SU-DHL-6 (cell line): ENCODE results near the gene NPAS3.

Experiments used
- H2AFZ ChIP-seq: fragments of 200-600 bp; sonication (generic); 2 replicates; pipeline ENCODE4 v1.6.1; 2014; ENCODE audit warnings: low read depth, mild to moderate bottlenecking, moderate library complexity, mixed read lengths, antibody characterized with exemption, low read length; ENCODE audit not compliant: severe bottlenecking
- H3F3A ChIP-seq: fragments of 200-600 bp; shearing (Covaris generic); 2 replicates; pipeline ENCODE4 v1.6.0; 2016; ENCODE audit warnings: antibody characterized with exemption, mild to moderate bottlenecking; ENCODE audit not compliant: insufficient read depth
- H3K27ac ChIP-seq: fragments of 200-600 bp; sonication (generic); 2 replicates; pipeline ENCODE4 v1.5.1; 2016; ENCODE audit warnings: low read depth, mild to moderate bottlenecking, low read length, moderate library complexity, mixed read lengths
- H3K27me3 ChIP-seq: fragments of 200-600 bp; sonication (generic), shearing (Covaris generic); 2 replicates; pipeline ENCODE4 v1.6.0; 2014; ENCODE audit warnings: mild to moderate bottlenecking, low read length
- H3K36me3 ChIP-seq: fragments of 200-600 bp; sonication (generic); 2 replicates; pipeline ENCODE4 v1.6.1; 2014; ENCODE audit warnings: mild to moderate bottlenecking, low read length, mixed read lengths
- H3K4me2 ChIP-seq: fragments of 300-600, 200-600 bp; shearing (Covaris generic), sonication (generic); 2 replicates; pipeline ENCODE4 v1.6.0; 2014; ENCODE audit warnings: low read length, low read depth, mild to moderate bottlenecking; ENCODE audit not compliant: poor library complexity, severe bottlenecking
- H3K4me3 ChIP-seq: fragments of 200-600 bp; sonication (generic); 2 replicates; pipeline ENCODE4 v1.5.1; 2014; ENCODE audit warnings: antibody characterized with exemption, low read length, mild to moderate bottlenecking, mixed read lengths; ENCODE audit not compliant: insufficient read depth, poor library complexity, severe bottlenecking
- H3K79me2 ChIP-seq: fragments of 200-600 bp; sonication (generic); 2 replicates; pipeline ENCODE4 v1.6.1; 2014; ENCODE audit warnings: mild to moderate bottlenecking, low read length, moderate library complexity; ENCODE audit not compliant: insufficient read depth
- H3K9ac ChIP-seq: fragments of 200-600 bp; sonication (generic); 2 replicates; pipeline ENCODE4 v1.7.0; 2014; ENCODE audit warnings: mild to moderate bottlenecking, low read length
- H3K9me2 ChIP-seq: fragments of 200-600 bp; sonication (generic); replicated peaks from 2 replicates; pipeline ENCODE4 v1.6.1; 2014; ENCODE audit warnings: low read length; ENCODE audit not compliant: insufficient read depth
- H3K9me3 ChIP-seq: fragments of 200-600 bp; sonication (generic); 2 replicates; pipeline ENCODE4 v1.6.1; 2014; ENCODE audit warnings: low read length, mixed read lengths; ENCODE audit not compliant: insufficient read depth
- H4K20me1 ChIP-seq: fragments of 200-600 bp; sonication (generic); 2 replicates; pipeline ENCODE4 v1.6.1; 2014; ENCODE audit warnings: low read depth, mild to moderate bottlenecking, antibody characterized with exemption, low read length, moderate library complexity, mixed read lengths
- CTCF ChIP-seq: fragments of 200-600 bp; sonication (generic); IDR thresholded peaks from one replicate; pipeline ENCODE4 v1.5.1; 2017; ENCODE audit warnings: antibody characterized with exemption, mild to moderate bottlenecking, low read length, moderate library complexity; ENCODE audit not compliant: insufficient read depth, poor library complexity, severe bottlenecking
- EZH2phosphoT487 ChIP-seq: fragments of 200-600 bp; sonication (generic), shearing (Covaris generic); conservative IDR thresholded peaks from 2 replicates; pipeline ENCODE4 v1.6.1; 2018; ENCODE audit warnings: mild to moderate bottlenecking, antibody characterized with exemption, low read length, moderate library complexity, mixed read lengths

NPAS3 gene

GRCh38 chr14:33359288-33359881 lies 420.7 kb downstream of the NPAS3 start:
- H3K27ac ChIP-seq, result no peak overlapping the region

GRCh38 chr14:33362934-33363333 lies 424.3 kb downstream of the NPAS3 start:
- Histone ChIP-seq H3K79me2 (no peaks in the 10 kb centered on the region), H3K27me3 (no peaks in the 10 kb centered on the region), H4K20me1 (no peaks in the 10 kb centered on the region), H2AFZ (no peak overlapping the region), H3K9ac (no peak overlapping the region), H3K36me3 (no peaks in the 10 kb centered on the region), H3K9me3 (no peaks in the 10 kb centered on the region), H3K9me2 (no peaks in the 10 kb centered on the region), H3F3A (no peaks in the 10 kb centered on the region), H3K4me2 (no peak overlapping the region), H3K27ac (no peak overlapping the region), H3K4me3 (no peak overlapping the region)
- TF ChIP-seq EZH2phosphoT487 (no peak), CTCF (no peak)

More at GRCh38 chr14:33359288-33359881, 420.7 kb downstream of the NPAS3 start:
- no peaks in the 10 kb centered on the region for H3K9me2 ChIP-seq
- H2AFZ ChIP-seq, result no peak overlapping the region
- TF ChIP-seq CTCF (no peak), EZH2phosphoT487 (no peak)
- no peaks in the 10 kb centered on the region for H3K27me3 ChIP-seq
- no peaks in the 10 kb centered on the region for H3K36me3 ChIP-seq
- no peaks in the 10 kb centered on the region for H4K20me1 ChIP-seq
- no peaks in the 10 kb centered on the region for H3K79me2 ChIP-seq
- H3K9me3 ChIP-seq, result no peaks in the 10 kb centered on the region
- H3F3A ChIP-seq, result no peaks in the 10 kb centered on the region
- no peak overlapping the region for H3K4me2 ChIP-seq
- no peak overlapping the region for H3K9ac ChIP-seq
- H3K4me3 ChIP-seq, result no peak overlapping the region

GRCh38 chr14:33363682-33364081 lies 425.0 kb downstream of the NPAS3 start:
- no peak for TF ChIP-seq CTCF
- TF ChIP-seq EZH2phosphoT487, result no peak
- Histone ChIP-seq H3K79me2 (no peaks in the 10 kb centered on the region), H3K27ac (no peak overlapping the region), H3K4me3 (no peak overlapping the region), H3F3A (no peaks in the 10 kb centered on the region), H3K9ac (no peak overlapping the region), H4K20me1 (no peaks in the 10 kb centered on the region), H3K4me2 (no peak overlapping the region), H3K9me2 (no peaks in the 10 kb centered on the region), H3K36me3 (no peaks in the 10 kb centered on the region), H2AFZ (no peak overlapping the region), H3K9me3 (no peaks in the 10 kb centered on the region), H3K27me3 (no peaks in the 10 kb centered on the region)
